ENCODE results near the gene AHCTF1.

The AHCTF1 gene

DNA sequence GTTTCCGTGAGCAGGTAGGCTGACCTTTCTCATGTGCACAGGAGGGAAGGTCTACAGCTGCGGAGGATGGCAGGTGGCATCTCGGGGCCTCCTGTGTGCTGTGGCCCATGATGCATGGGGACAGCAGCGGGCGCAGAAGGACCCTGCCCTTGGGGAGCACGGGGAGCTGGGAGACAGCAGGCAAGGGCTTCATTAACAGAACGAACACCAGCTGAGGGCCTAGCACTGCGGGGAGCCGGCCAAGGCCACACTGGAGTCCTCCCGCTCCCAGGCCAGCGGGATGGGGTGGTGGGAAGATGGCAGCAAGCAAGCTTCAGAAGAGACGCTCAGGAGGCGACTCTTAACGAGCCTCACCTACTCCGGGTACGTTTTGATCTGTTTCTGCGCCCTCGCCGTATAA is 140.9 kb downstream of the AHCTF1 start:
- TF ChIP-seq CTCF (IDR thresholded peaks at IDR 0.05; ENCODE audit: extremely low read depth, missing control alignments): no peak
- no peak for DNase-seq (ENCODE audit: low spot score)

GRCh38 chr1:246790364-246790763 is 141.4 kb downstream of the AHCTF1 start:
- DNase-seq (ENCODE audit: low spot score): peak; percentile 45
- no peak for TF ChIP-seq CTCF (IDR thresholded peaks at IDR 0.05; ENCODE audit: extremely low read depth, missing control alignments)

GRCh38 chr1:246789454-246790339 is 142.1 kb downstream of the AHCTF1 start:
- no peak for TF ChIP-seq CTCF (IDR thresholded peaks at IDR 0.05; ENCODE audit: extremely low read depth, missing control alignments)
- DNase-seq (ENCODE audit: low spot score): no peak
